Stimulated activated CD4-positive, alpha-beta T cell treated with anti-CD3 and anti-CD28 coated beads, Interleukin-4, amount 100 ng/mL, for 1 hour (primary cell): ENCODE results near the gene PATJ.
"Not testable (repeated sequence)": the region's sequence is repeated elsewhere in the genome, so short reads cannot be mapped to it uniquely, and the experiment has no call there.

ENCODE experiments used
- DNase-seq: peaks from one replicate; pipeline ENCODE4 v3.0.0-alpha.2; 2020

PATJ gene

GRCh38 chr1:61819421-61819820 is 77.1 kb downstream of the PATJ start:
- no peak for DNase-seq

DNA sequence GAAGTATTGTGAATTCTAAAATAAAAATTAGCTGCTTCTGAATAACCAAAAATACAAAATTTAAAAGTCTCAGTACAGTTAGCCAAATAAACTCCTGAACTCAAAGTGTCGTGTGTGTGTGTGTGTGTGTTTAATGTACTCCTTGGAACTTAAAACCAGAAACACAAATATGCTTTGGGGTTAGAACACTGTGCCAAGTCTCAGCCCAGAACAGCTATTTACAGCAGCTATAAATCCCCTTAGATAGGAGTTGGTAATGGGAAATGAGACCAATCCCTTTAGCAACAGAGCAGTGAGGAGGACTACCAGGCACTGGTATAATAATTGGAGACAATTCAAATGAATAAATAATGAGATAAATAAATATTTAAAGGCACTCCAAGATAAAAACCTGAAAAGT is 83.1 kb downstream of the PATJ start:
- no peak for DNase-seq

- no peak for DNase-seq
Measured at GRCh38 chr1:61828805-61829204, 86.5 kb downstream of the PATJ start.

GRCh38 chr1:61836649-61837048 is 94.4 kb downstream of the PATJ start:
- no peak for DNase-seq

DNA sequence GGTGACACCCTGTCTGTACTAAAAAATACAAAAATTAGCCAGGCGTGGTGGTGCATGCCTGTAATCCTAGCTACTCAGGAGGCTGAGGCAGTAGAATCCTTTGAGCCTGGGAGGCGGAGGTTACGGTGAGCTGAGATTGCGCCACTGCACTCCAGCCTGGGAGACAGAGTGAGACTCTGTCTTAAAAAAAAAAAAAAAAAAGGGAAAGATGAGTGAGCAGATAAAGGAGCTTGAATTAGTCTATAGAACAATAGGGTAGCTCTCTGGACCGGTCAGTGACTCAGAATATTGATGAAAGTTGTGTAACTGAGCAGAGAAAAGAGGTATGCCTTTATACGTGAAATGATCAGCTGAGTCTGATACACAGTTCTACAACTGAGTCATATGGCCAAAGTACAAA is 95.3 kb downstream of the PATJ start:
- DNase-seq, result not testable (repeated sequence)

DNA sequence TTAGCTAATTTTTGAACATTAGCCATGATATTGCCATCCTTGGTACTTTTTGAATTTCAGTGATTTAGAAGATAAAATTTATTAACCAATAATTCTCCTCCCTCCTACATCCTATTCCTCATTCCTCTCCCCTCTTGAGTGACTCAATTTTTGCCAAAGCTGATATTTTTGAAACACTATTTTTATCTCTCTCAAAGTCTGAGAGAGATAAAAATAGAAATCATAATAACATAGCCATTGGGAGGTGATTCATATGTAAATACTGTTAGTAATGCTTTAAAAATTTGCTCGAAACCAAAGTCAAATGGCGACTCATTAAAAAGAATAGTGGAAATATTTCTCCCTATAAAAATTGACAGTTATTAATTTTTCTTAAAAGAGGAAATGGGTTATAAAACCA is 97.4 kb downstream of the PATJ start:
- no peak for DNase-seq

GRCh38 chr1:61842036-61842435 is 99.8 kb downstream of the PATJ start:
- no peak for DNase-seq

GRCh38 chr1:61842863-61843514 is 100.7 kb downstream of the PATJ start:
- DNase-seq, result no peak

DNA sequence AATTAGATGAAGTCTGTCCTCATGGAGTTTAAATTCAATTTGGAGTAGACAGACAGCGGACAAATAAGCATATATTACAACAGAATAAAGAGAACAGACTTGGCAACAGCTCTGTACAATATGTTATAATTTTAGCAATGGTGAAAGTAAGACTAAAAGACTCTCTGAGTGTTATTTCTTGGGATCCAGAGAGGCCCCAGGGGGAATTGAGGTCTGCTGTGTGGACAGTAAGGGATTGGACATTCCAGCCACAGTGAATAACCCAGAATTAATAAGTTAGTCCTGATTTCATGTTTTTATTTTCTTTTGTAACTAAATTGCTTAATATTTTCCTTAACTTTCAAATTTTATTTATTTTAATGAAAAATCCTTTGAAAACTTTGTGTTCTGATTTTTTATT is 101.7 kb downstream of the PATJ start:
- DNase-seq, result no peak

GRCh38 chr1:61844664-61845063 is 102.4 kb downstream of the PATJ start:
- DNase-seq, result not testable (repeated sequence)

DNA sequence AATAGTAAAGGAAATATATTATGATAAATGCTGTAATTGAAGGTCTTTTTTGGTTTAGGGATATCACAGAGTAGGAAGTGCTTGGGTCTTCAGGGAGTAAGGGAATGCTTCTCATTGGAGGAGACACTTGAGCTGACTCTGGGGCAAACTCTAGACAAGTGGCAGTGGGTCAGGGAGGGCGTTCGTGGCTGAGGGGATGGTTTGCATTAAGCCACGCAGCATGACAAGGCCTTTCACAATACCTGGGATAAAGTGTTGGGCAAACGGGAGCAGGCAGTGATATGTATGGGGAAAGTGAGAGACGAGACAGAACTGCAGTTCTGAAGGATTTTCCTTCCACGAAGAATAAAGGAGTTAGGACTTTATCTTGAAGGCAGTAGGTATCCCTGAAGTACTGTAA is 109.0 kb downstream of the PATJ start:
- no peak for DNase-seq

DNA sequence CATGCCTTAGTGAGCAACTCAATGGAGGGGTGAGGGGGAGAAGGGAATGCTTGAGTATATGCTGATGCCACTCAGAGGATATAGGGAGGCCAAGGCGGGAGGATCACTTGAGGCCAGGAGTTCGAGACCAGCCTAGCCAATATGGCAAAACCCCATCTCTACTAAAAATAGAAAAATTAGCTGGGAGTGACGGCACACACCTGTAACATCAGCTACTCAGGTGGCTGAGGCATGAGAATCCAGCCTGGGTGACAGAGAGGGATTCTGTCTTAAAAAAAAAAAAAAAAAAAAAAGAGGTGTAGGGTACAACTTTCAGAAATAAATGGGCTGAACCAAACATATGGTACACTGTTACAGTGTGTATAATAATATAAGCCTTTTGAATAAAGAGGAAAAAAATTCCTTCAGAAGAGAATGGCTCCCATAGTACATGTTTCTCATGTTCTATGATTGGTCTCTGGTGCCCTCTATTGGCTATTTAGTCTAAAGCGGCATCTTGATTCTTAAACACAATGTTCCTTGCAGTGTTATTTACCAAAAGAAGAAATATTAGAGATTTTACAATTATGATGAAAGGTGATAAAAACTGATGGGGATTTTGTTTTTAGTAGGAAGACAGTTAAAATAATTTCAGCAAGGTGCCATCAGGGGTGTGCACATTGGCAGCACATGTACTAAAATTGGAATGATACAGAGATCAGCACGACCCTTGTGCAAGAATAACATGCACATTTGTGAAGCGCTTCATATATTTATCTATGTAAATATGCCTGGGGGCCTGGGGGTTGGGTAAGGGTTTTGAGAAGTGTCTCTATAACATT is 109.8 kb downstream of the PATJ start:
- DNase-seq, result no peak

- no peak for DNase-seq
Measured at GRCh38 chr1:61852670-61853015, 110.4 kb downstream of the PATJ start.

GRCh38 chr1:61853583-61853982 is 111.3 kb downstream of the PATJ start:
- no peak for DNase-seq

GRCh38 chr1:61864489-61864888 is 122.2 kb downstream of the PATJ start:
- DNase-seq, result no peak

- DNase-seq, result no peak
Measured at GRCh38 chr1:61865646-61866220, 123.5 kb downstream of the PATJ start.

DNA sequence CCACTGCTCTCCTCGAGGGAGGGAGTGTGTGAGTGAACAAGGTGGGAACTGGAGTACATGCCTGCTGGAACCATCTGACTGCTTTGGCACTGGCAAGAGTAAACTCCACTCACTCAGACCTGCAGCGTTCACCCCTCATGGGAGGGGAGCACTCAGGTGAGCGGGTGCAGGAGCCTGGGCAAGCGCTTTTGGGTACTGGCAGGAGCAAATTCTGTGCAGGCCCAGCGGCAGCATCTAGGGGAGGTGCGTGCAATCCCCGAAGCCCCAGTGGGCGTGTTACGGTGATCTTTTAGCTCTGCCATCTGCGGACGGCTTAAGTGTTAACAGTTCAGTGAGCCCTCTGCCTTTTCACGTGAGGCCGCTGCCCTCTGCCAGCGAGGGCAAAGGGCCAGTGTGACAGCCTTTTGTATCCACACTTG is 127.4 kb downstream of the PATJ start:
- DNase-seq, result no peak

GRCh38 chr1:61872206-61872605 is 129.9 kb downstream of the PATJ start:
- no peak for DNase-seq

DNA sequence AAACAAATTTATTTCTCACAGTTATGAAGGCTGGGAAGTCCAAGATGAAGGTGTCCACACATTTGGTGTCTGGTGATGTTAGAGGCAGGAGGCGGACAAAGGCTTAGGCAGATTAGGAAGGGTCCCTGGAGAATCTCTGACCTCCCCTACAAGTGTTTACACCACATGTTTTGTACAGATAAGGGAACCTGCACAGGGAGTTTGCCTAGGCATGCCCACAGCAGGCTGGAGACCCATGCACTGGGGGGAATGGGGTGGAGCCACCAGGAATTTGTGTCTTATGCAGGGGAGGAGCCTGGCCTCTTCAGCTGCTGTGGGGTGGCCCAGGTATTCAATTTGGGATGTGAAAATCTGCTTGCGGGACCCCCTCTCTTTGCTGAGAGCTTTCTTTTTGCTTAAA is 131.3 kb downstream of the PATJ start:
- DNase-seq, result no peak

DNA sequence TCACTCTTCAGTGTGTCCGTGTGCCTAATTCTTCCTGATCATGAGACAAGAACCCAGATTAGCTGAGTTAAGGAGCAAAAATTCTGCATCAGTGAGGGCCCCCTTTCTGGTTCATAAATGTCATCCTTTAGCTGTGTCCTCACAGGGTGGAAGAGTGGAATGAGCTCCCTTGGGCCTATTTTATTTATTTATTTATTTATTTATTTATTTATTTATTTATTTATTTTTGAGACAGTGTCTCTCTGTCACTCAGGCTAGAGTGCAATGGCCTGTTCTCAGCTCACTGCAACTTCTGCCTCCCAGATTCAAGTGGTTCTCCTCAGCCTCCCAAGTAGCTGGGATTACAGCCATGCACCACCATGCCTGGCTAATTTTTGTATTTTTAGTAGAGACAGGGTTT is 131.7 kb downstream of the PATJ start:
- no peak for DNase-seq

- DNase-seq, result no peak
Measured at GRCh38 chr1:61875198-61875597, 132.9 kb downstream of the PATJ start.

GRCh38 chr1:61879887-61880474 is 137.7 kb downstream of the PATJ start:
- not testable (repeated sequence) for DNase-seq

DNA sequence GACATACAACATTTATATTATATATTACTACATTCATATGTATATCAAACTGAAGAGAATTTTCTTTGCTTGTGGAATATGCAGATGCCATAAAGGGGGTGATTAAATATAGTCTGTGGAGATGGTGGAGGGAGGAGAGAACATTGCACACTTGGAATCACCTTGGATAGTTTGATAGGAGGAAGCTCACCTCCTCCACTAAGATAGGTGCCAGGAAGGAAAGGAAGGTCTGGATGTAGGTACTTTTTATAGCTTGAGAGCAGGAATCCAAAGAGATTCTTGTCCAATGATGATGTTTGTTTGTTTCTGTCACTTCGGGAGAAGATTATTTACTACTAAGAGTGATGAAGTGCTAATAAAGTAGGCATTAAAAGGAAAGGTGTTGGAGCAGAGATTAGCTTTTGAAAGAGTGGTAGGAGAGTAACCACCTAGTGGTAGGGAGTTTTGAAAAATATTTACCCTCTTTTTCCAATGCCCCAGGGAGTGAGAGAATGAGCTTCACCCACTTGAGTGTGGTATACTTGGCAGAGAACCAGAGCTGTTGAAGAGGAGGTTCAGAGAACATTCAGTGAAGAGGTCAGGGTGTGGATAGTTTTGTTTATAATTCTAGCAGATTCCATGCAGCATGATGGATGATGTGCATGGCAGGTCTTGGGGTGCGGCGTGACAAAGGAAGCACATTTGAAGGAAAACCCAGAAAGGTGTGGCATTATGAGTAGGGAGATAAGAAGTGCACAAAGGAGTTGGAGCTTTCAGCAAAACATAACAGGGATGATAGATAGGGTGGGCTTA is 145.0 kb downstream of the PATJ start:
- DNase-seq, result no peak
